Right lobe of liver (tissue), 6 donors: Measurements from ENCODE around the gene PRKACA. TPM values are rescaled to one million over a fixed set of nuclear protein-coding genes. Genes with fewer than 3 reads are reported as not detected.

Source experiments
- ATAC-seq, 4 donors: fragments of 200-7000 bp; cut with Tn5 transposase; one replicate each; pipeline ENCODE4 v1.9.1; 2020; ENCODE audit warnings: mild to moderate bottlenecking in 4 of 4, moderate library complexity in 4 of 4
- DNase-seq, 3 donors: peaks; one replicate each; pipeline ENCODE4 v3.0.0-alpha.2; 2020
- H3K27ac ChIP-seq, 3 donors: fragments of 200-600 bp; one replicate each; pipeline ENCODE4 v1.8.0; 2022
- H3K27me3 ChIP-seq, 2 donors: fragments of 200-600 bp; one replicate each; pipeline ENCODE4 v1.8.0; 2022
- H3K36me3 ChIP-seq, 4 donors: fragments of 200-600 bp; sonication (generic) in 1 of 4; one replicate each; pipeline versions ENCODE4 v1.5.1 to v1.8.0; 2017 to 2022; ENCODE audit warnings: control low read depth in 1 of 4
- H3K4me1 ChIP-seq, 4 donors: fragments of 200-600 bp; sonication (generic) in 1 of 4; one replicate each; pipeline versions ENCODE4 v1.5.1 to v1.8.0; 2017 to 2022; ENCODE audit warnings: control low read depth in 1 of 4
- H3K4me3 ChIP-seq, 3 donors: fragments of 200-600 bp; one replicate each; pipeline ENCODE4 v1.8.0; 2022
- H3K9me3 ChIP-seq, 4 donors: fragments of 200-600 bp; sonication (generic) in 1 of 4; one replicate each; pipeline versions ENCODE4 v1.5.1 to v1.8.0; 2017 to 2022; ENCODE audit warnings: control low read depth in 1 of 4
- POLR2A ChIP-seq: fragments of 450-650 bp; IDR thresholded peaks from one replicate; pipeline ENCODE4 v1.6.1; 2017; ENCODE audit warnings: antibody characterized with exemption, mild to moderate bottlenecking
- WGBS: methylation state at CpG from one replicate; pipeline ENCODE4 v1.1.6; 2018; ENCODE audit warnings: low coverage, low lambda C conversion rate; ENCODE audit not compliant: insufficient coverage; ENCODE audit errors: missing lambda C conversion rate; 5-methylcytosine and 5-hydroxymethylcytosine counted together
- intact Hi-C, 2 donors: fragments of 100-400 bp; cut with DNase I; formaldehyde crosslinking; loops; one replicate each; pipeline versions ENCODE4 v1.11.2 to v1.14.1; 2022
- total RNA-seq, 6 experiments: library from RNA; depleted of rRNA in 2 of 6; stranded (reverse); fragments of >200 nt in 2 of 6; fragmentation: NEBNext Ultra II Directional in 3 of 6; extraction: Animal tissue kit (Norgen Biotek cat#: 25700) in 3 of 6; gene quantifications; one replicate each; pipeline versions ENCODE4 v1.1.0 to v1.2.4, GENCODE V29; 2016 to 2023
- TF ChIP-seq, protein P1 (sequence below), 4 donors: fragments of 200-600 bp in 3 of 4; fragments of 450-650 bp in 1 of 4; IDR thresholded peaks; one replicate each; pipeline versions ENCODE4 v1.5.1 to v1.8.0; 2016 to 2022; ENCODE audit warnings: antibody characterized with exemption in 4 of 4, mild to moderate bottlenecking in 2 of 4
- donor health status: DM: no; HTN: yes; CAD: no.
- donor health status: DM: no; HTN: no; CAD: no.
- donor health status: DM: no; HTN: no; CAD: no.
- donor health status: DM: no; HTN: yes; CAD: no.
- donor health status: DM: no; HTN: yes; CAD: no.

Gene PRKACA
- total RNA-seq, 6 experiments from 2014 or later = 54.8 to 87.5 (median 63.1) TPM

DNA sequence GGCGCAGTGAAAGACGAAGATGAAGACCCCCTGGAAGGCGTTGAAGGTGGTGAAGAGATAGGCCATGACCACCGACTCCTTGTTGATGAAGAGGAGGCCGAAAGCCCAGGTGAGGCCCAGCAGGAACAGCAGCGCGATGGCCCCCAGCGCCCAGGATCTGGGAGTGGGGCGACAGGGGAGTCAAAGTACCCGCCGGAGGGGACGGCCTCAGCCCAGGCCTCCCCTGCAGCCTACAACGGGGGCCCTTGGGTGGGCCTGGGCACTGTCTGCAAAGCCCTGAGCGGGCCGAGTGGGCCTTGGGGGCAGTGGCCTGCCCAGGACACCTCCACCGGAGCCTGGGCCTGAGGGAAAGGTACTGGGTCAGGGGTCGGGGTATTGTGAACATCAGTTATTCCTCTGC lies 37.8 kb upstream of the PRKACA start:
- intact Hi-C loops = no loop called here
- Histone ChIP-seq H3K9me3 (no peaks in the 10 kb centered on the region), H3K27me3 (no peaks in the 10 kb centered on the region), H3K27ac (no peak overlapping the region), H3K36me3 (peaks cover 0 to 5% (median 0%) of the 10 kb centered on the region in 4 donors), H3K4me3 (no peak overlapping the region), H3K4me1 (no peaks in the 10 kb centered on the region)
- DNase-seq = no peak
- ATAC-seq = no peak
- no peak for TF ChIP-seq POLR2A
- TF ChIP-seq, protein P1, sequence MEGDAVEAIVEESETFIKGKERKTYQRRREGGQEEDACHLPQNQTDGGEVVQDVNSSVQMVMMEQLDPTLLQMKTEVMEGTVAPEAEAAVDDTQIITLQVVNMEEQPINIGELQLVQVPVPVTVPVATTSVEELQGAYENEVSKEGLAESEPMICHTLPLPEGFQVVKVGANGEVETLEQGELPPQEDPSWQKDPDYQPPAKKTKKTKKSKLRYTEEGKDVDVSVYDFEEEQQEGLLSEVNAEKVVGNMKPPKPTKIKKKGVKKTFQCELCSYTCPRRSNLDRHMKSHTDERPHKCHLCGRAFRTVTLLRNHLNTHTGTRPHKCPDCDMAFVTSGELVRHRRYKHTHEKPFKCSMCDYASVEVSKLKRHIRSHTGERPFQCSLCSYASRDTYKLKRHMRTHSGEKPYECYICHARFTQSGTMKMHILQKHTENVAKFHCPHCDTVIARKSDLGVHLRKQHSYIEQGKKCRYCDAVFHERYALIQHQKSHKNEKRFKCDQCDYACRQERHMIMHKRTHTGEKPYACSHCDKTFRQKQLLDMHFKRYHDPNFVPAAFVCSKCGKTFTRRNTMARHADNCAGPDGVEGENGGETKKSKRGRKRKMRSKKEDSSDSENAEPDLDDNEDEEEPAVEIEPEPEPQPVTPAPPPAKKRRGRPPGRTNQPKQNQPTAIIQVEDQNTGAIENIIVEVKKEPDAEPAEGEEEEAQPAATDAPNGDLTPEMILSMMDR (IDR thresholded peaks at IDR 0.05) = no peak
- WGBS = 96% methylated on average over 5 of the region's 17 CpGs

DNA sequence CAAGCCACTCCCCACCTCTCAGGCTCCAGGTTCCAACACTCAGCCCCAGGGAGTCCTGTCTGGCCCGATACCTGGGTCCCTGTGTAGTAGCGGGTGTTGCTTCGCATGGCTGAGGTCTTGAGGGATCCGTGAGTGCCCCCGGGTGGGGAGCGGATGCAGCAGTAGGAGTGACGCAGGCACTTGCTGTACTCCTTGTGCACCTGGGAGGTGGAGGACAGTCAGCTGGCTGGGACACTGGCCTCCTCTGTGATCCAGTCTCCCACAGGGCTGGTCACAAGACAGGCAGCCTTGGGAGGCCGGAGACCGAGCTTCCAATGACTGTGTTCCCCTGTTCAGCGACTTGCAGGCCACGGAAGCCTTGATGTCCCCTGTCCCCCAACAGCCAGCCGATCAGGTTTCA lies 35.2 kb upstream of the PRKACA start:
- DNase-seq (no peak), ATAC-seq (no peak)
- Histone ChIP-seq H3K9me3 (no peaks in the 10 kb centered on the region), H3K27me3 (no peaks in the 10 kb centered on the region), H3K36me3 (peaks cover 0 to 5% (median 0%) of the 10 kb centered on the region in 4 donors), H3K4me1 (no peaks in the 10 kb centered on the region), H3K4me3 (no peak overlapping the region), H3K27ac (no peak overlapping the region)
- 94% methylated on average over 6 of the region's 12 CpGs for WGBS
- intact Hi-C loops = no loop called here
- TF ChIP-seq, protein P1 (IDR thresholded peaks at IDR 0.05) = no peak
- TF ChIP-seq POLR2A = no peak

DNA sequence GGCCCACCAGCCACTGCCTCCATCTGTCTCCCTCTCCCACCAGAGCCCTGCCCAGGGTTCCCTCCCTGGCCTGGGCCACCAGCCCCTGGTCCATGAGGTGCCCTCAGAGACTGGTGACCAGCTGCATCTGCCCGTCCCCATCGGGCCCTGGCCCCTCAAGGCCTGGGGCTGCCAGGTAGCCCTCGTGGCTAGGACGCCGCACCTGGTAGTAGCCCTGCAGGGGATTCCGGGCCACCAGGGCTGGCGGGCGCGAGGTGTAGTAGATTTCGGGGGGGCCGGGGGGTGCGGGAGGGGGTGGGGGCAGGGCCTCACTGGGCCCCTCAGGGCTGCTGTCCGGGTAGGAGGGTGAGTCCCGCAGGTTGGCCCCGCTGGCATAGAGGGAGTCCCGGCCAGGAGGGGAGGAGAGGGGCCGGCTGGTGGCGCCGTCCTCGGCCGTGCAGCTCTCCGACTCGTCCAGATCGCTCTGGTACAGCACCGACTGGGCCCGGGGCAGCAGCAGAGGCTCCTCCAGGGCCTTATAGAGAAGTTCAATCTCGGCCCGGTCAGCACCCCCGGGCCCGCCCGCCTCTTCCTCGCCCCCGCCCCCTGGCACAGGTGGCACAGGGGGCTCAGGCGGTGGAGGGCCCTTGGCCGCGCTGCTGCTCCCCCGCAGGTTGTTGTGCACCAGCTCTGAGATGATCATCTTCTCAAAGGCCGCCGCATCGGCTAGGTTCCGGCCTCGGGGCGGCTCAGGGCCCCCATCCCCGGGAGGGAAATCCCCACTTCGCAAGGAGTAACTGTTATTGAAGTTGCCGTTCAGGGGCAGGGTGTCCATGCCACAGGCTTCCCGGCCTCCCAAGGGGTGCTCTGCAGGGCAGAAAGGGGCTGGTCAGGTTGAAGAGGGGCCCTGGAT lies 33.5 kb upstream of the PRKACA start:
- no peak for ATAC-seq
- TF ChIP-seq, protein P1 (IDR thresholded peaks at IDR 0.05) = no peak
- no peak for TF ChIP-seq POLR2A
- H3K27ac ChIP-seq = no peak overlapping the region
- no peak overlapping the region for H3K4me3 ChIP-seq
- no peaks in the 10 kb centered on the region for H3K27me3 ChIP-seq
- no peak for DNase-seq
- 80% methylated on average over 1 of the region's 47 CpGs for WGBS
- no peaks in the 10 kb centered on the region for H3K4me1 ChIP-seq
- H3K9me3 ChIP-seq = no peaks in the 10 kb centered on the region
- peaks cover 0 to 5% (median 0%) of the 10 kb centered on the region in 4 donors for H3K36me3 ChIP-seq
- intact Hi-C loops = no loop called here

DNA sequence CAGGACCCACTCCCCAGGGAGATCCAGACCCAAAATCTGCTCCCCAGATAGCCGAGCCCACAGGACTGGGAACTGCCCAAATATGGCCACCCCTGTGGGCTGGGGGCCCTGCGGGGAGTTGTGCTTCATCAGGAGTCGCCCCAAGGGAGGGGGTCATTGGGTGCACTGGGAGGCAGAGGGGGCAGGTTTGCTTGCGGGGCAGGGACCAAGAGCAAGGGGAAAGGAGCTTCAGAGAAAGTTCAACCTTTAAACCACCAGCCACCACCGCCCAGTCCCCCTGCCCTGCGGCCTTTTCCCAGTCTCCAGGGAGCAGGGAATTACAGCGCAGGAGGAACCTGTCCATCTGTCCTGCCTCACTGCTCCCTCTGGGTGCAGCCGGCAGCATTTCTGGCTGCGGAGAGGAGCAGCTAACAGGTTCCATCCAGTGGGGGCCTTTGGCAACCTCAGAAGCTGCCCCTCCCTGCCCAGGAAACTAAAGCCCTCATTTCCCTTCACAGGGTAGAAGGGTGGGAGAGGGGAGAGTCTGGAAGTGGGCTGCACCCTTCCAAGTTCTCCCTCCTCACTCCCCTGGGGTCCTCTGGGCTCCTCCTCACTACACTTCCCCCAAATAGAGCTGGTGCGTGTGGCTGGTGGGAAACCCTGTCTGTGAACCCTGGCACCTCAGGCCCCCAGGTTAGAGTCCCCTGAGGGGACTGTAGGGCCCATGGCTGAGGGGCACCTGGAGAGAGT lies 32.6 kb upstream of the PRKACA start:
- Histone ChIP-seq H3K36me3 (peaks cover 0 to 1% (median 0%) of the 10 kb centered on the region in 4 donors), H3K9me3 (no peaks in the 10 kb centered on the region), H3K4me3 (no peak overlapping the region), H3K4me1 (no peaks in the 10 kb centered on the region), H3K27ac (peak overlapping the region in 2 of 3 donors; percentile 33 to 38), H3K27me3 (no peaks in the 10 kb centered on the region)
- no peak for DNase-seq
- ATAC-seq = no peak
- intact Hi-C loops = no loop called here
- no peak for TF ChIP-seq POLR2A
- TF ChIP-seq, protein P1 (IDR thresholded peaks at IDR 0.05) = no peak
- WGBS = 64% methylated on average over 4 of the region's 10 CpGs
